ENCODE results near the gene ASIC3.

The ASIC3 gene

GRCh38 chr7:151089893-151090730 is 41.8 kb downstream of the ASIC3 start:
- H3K4me1 Mint-ChIP-seq (ENCODE audit: low read depth) = peaks cover 77% of the 10 kb centered on the region
- peak overlapping the region; percentile 79 for H3K4me3 Mint-ChIP-seq
- H3K36me3 Mint-ChIP-seq (ENCODE audit: low read depth) = peaks cover 81% of the 10 kb centered on the region
- intact Hi-C loops (cut with micrococcal nuclease) = loop anchor here (2.0 to 10.0 kb wide), 2 partner anchors 61 to 305 kb away; partner anchors contain the start of gene ABCB8
- H3K27ac Mint-ChIP-seq = peak overlapping the region; percentile 96
- H3K27me3 Mint-ChIP-seq = no peaks in the 10 kb centered on the region
- no peaks in the 10 kb centered on the region for H3K9me3 Mint-ChIP-seq

DNA sequence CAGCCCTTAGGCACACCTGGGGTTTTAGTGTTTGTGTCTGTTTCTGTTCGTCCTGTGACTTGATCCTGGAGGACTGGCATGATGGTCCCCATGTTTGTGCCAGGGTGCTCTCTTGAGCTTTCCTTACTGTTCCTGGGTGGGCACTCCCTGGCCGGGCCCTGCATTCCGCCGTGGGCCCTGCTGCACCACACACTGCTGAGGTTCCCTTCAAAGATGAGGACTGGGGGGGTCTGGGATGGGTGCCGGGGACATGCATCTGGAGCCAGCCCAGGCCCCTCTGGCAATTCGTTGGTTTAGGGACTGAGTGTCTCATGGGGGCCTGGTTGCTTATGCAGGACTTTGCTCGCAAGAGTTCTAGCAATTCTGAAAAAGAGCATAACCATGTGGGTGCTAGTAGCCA is 42.7 kb downstream of the ASIC3 start:
- Mint-ChIP-seq H3K9me3 (no peaks in the 10 kb centered on the region), H3K4me1 (ENCODE audit: low read depth) (peaks cover 77% of the 10 kb centered on the region), H3K4me3 (no peak overlapping the region), H3K36me3 (ENCODE audit: low read depth) (peaks cover 87% of the 10 kb centered on the region), H3K27ac (peak overlapping the region; percentile 96), H3K27me3 (no peaks in the 10 kb centered on the region)
- intact Hi-C loops (cut with micrococcal nuclease) = no loop called here

GRCh38 chr7:151091431-151091830 is 43.1 kb downstream of the ASIC3 start:
- intact Hi-C loops (cut with micrococcal nuclease) = no loop called here
- peaks cover 81% of the 10 kb centered on the region for H3K4me1 Mint-ChIP-seq (ENCODE audit: low read depth)
- peak overlapping the region; percentile 20 for H3K4me3 Mint-ChIP-seq
- peak overlapping the region; percentile 96 for H3K27ac Mint-ChIP-seq
- peaks cover 91% of the 10 kb centered on the region for H3K36me3 Mint-ChIP-seq (ENCODE audit: low read depth)
- no peaks in the 10 kb centered on the region for H3K27me3 Mint-ChIP-seq
- H3K9me3 Mint-ChIP-seq = no peaks in the 10 kb centered on the region

DNA sequence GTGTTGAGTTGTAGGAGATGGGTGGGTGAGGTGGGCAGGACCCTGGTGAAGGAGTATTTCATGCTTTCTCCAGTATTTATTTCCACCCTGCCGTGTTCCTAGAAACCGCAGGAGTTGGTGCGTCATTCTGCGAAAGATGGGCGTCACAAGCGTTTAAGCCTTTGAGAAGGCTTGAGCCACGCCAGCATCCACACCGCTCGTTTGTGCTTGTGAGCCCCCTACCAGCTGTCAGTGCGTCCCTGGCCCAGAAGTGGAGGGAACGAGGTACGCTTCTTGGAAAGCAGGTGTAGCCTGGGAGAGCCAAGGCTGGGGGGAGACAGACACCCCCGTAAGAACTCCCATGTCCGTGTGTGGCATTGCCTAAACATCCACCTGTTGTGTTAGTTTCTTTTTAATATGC is 43.7 kb downstream of the ASIC3 start:
- H3K27me3 Mint-ChIP-seq = no peaks in the 10 kb centered on the region
- no peak overlapping the region for H3K4me3 Mint-ChIP-seq
- H3K9me3 Mint-ChIP-seq = no peaks in the 10 kb centered on the region
- H3K4me1 Mint-ChIP-seq (ENCODE audit: low read depth) = peaks cover 86% of the 10 kb centered on the region
- intact Hi-C loops (cut with micrococcal nuclease) = no loop called here
- peaks cover 94% of the 10 kb centered on the region for H3K36me3 Mint-ChIP-seq (ENCODE audit: low read depth)
- peak overlapping the region; percentile 96 for H3K27ac Mint-ChIP-seq

DNA sequence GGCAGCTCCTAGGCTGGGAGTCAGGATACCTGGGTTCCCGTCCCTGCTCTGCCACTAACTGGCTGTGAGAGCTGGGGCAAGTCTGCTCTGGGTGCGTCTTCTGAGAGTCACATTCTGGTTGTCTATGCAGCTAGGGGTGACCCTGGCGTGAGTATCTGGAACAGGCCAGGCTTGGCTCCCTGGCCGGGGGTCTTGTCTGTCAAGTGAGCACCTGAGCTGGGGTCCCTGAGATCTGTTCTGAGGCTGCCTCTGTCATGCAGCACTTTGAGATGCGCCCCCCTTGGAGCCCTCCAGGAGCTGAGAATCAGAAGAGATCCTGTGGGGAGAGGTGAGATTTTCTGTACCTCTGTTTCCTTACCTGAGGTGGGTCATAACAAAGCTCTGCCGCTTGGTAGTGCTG is 45.4 kb downstream of the ASIC3 start:
- H3K27me3 Mint-ChIP-seq = no peaks in the 10 kb centered on the region

DNA sequence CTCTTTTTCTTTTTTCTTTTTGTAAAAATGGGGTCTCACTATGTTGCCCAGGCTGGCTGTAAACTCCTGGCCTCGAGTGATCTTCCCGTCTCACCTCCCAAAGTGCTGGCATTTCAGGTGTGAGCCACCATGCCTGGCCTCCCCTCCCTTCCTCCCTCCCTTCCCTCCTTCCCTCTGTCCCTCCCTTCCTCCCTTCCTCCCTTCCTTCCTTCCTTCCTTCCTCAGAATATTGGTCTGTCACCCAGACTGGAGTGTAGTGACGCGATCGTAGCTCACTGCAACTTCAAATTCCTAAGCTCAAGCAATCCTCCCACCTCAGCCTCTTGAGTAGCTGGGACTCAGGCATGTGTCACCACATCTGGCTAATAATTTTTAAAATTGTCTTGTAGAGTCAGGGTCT is 46.3 kb downstream of the ASIC3 start:
- Mint-ChIP-seq H3K27me3 (no peaks in the 10 kb centered on the region), H3K4me1 (ENCODE audit: low read depth) (peaks cover 85% of the 10 kb centered on the region), H3K27ac (peak overlapping the region; percentile 10), H3K4me3 (no peak overlapping the region), H3K36me3 (ENCODE audit: low read depth) (peaks cover 84% of the 10 kb centered on the region), H3K9me3 (no peaks in the 10 kb centered on the region)
- intact Hi-C loops (cut with micrococcal nuclease) = no loop called here

More for the DNA sequence above, 45.4 kb downstream of the ASIC3 start:
- H3K9me3 Mint-ChIP-seq = no peaks in the 10 kb centered on the region
- intact Hi-C loops (cut with micrococcal nuclease) = no loop called here
- peaks cover 93% of the 10 kb centered on the region for H3K36me3 Mint-ChIP-seq (ENCODE audit: low read depth)
- peaks cover 90% of the 10 kb centered on the region for H3K4me1 Mint-ChIP-seq (ENCODE audit: low read depth)
- H3K27ac Mint-ChIP-seq = no peak overlapping the region
- no peak overlapping the region for H3K4me3 Mint-ChIP-seq

GRCh38 chr7:151095123-151095797 is 46.9 kb downstream of the ASIC3 start:
- intact Hi-C loops (cut with micrococcal nuclease) = no loop called here
- Mint-ChIP-seq H3K27ac (peak overlapping the region; percentile 10), H3K36me3 (ENCODE audit: low read depth) (peaks cover 78% of the 10 kb centered on the region), H3K4me3 (no peak overlapping the region), H3K9me3 (no peaks in the 10 kb centered on the region), H3K4me1 (ENCODE audit: low read depth) (peaks cover 83% of the 10 kb centered on the region), H3K27me3 (no peaks in the 10 kb centered on the region)

GRCh38 chr7:151095828-151096475 is 47.6 kb downstream of the ASIC3 start:
- intact Hi-C loops (cut with micrococcal nuclease) = no loop called here
- Mint-ChIP-seq H3K4me1 (ENCODE audit: low read depth) (peaks cover 79% of the 10 kb centered on the region), H3K36me3 (ENCODE audit: low read depth) (peaks cover 75% of the 10 kb centered on the region), H3K4me3 (no peak overlapping the region), H3K27me3 (no peaks in the 10 kb centered on the region), H3K9me3 (no peaks in the 10 kb centered on the region), H3K27ac (no peak overlapping the region)

GRCh38 chr7:151099486-151100211 is 51.3 kb downstream of the ASIC3 start:
- Mint-ChIP-seq H3K4me3 (no peak overlapping the region), H3K36me3 (ENCODE audit: low read depth) (peaks cover 71% of the 10 kb centered on the region), H3K9me3 (no peaks in the 10 kb centered on the region), H3K27ac (no peak overlapping the region), H3K4me1 (ENCODE audit: low read depth) (peaks cover 76% of the 10 kb centered on the region), H3K27me3 (no peaks in the 10 kb centered on the region)
- intact Hi-C loops (cut with micrococcal nuclease) = no loop called here

GRCh38 chr7:151100921-151101320 is 52.6 kb downstream of the ASIC3 start:
- H3K27me3 Mint-ChIP-seq = no peaks in the 10 kb centered on the region
- intact Hi-C loops (cut with micrococcal nuclease) = no loop called here
- H3K9me3 Mint-ChIP-seq = no peaks in the 10 kb centered on the region
- H3K27ac Mint-ChIP-seq = no peak overlapping the region
- H3K4me1 Mint-ChIP-seq (ENCODE audit: low read depth) = peaks cover 67% of the 10 kb centered on the region
- H3K4me3 Mint-ChIP-seq = no peak overlapping the region
- peaks cover 72% of the 10 kb centered on the region for H3K36me3 Mint-ChIP-seq (ENCODE audit: low read depth)

DNA sequence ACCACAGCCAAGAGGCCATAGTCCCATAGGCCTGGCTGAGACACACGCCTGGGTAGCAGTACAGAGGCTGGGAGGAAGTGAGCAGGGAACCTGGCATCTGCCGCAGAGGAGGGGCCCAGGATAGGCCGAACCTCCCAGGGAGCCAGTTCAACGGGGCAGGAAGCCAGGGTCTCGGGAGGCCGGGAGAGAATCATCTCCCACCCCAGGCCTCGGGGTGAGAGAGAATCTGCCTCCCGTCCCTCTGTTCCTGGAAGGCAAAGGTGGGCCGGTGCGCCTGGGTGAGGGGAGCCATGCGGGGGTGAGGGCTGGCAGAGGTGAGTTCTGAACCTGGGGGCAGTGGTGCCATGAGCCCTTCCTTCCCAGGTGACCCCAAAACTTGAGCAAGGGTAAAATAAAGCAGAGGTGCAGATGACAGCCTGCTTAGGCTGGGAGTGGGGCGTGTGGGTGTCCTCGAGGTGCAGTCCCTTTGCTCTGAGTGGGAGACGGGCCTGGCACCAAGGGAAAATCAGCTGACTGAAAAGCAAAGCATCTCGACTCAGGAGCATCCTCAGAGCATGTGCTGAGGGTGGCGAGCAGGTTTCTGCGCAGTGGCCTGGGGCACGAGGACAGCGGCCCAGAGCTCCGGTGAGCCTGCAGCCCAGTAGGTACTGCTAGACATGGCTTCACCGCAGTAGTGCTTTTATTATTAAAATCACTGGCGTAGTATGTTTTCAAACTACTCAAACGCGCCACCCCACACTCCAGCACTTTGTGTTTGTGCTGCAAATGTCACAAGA is 53.5 kb downstream of the ASIC3 start:
- Mint-ChIP-seq H3K4me3 (no peak overlapping the region), H3K27me3 (no peaks in the 10 kb centered on the region), H3K36me3 (ENCODE audit: low read depth) (peaks cover 71% of the 10 kb centered on the region), H3K9me3 (no peaks in the 10 kb centered on the region), H3K27ac (peak overlapping the region; percentile 32), H3K4me1 (ENCODE audit: low read depth) (peaks cover 58% of the 10 kb centered on the region)
- intact Hi-C loops (cut with micrococcal nuclease) = no loop called here

All from dendritic cell treated with granulocyte-macrophage colony-stimulating factor and Interleukin-4, amounts not matched to agents 40 ng/mL and 50 ng/mL, for 4 days (primary cell).